SK-N-SH (cell line): ENCODE measurements around the gene SSTR5. TPM values are rescaled to one million over a fixed set of nuclear protein-coding genes. Genes with fewer than 3 reads are reported as not detected.
A peak's percentile ranks its signal among the peaks of the same experiment; 100 is the strongest.

Experiments used
- CTCF ChIA-PET: fragments of 300-600, 350-600 bp; formaldehyde crosslinking; extraction: SDS; loops from one replicate; lab custom pipeline; 2021; lab: Yijun Ruan, JAX
- POLR2A ChIA-PET: fragments of 350-600 bp; sonication (Branson Sonifier 250); formaldehyde crosslinking; extraction: SDS; loops from one replicate; lab custom pipeline; 2020; ENCODE audit warnings: antibody characterized with exemption, inconsistent platforms; lab: Yijun Ruan, JAX
- DNase-seq: peaks from one replicate; pipeline ENCODE4 v3.0.0; 2012
- H2AFZ ChIP-seq: fragments of 200-600 bp; sonication (generic); 2 replicates; pipeline ENCODE4 v1.8.1; 2016; ENCODE audit warnings: antibody characterized with exemption, mild to moderate bottlenecking, low read depth
- H3F3A ChIP-seq: fragments of 200-600 bp; sonication (generic); replicated peaks from 2 replicates; pipeline ENCODE3; 2016; ENCODE audit warnings: antibody characterized with exemption, mild to moderate bottlenecking; ENCODE audit not compliant: insufficient read depth
- H3K27ac ChIP-seq, 2 experiments: fragments of 200-500 bp in 1 of 2; fragments of 200-600 bp in 1 of 2; sonication (Bioruptor generic) in 1 of 2; sonication (generic), shearing (Covaris generic) in 1 of 2; 2 replicates each; pipeline versions ENCODE4 v1.5.1 to v1.6.1; 2014 to 2016; ENCODE audit warnings: low read depth in 2 of 2, inconsistent platforms in 1 of 2, low read length in 1 of 2, mild to moderate bottlenecking in 1 of 2, mixed read lengths in 1 of 2
- H3K27me3 ChIP-seq: fragments of 200-600 bp; sonication (generic), shearing (Covaris generic); 2 replicates; pipeline ENCODE4 v1.6.1; 2016; ENCODE audit warnings: mixed run types; ENCODE audit not compliant: insufficient read depth
- H3K36me3 ChIP-seq, 2 experiments: fragments of 200-500 bp in 1 of 2; fragments of 200-600 bp in 1 of 2; sonication (Bioruptor generic) in 1 of 2; sonication (generic) in 1 of 2; replicated peaks in 1 of 2; 2 replicates each; pipeline versions ENCODE3 to v1.5.1; 2014 to 2016; ENCODE audit warnings: low read length in 1 of 2, mild to moderate bottlenecking in 1 of 2; ENCODE audit not compliant: insufficient read depth in 2 of 2, control insufficient read depth in 1 of 2
- H3K4me1 ChIP-seq, 2 experiments: fragments of 200-500 bp in 1 of 2; fragments of 200-600 bp in 1 of 2; sonication (Bioruptor generic) in 1 of 2; sonication (generic), shearing (Covaris generic) in 1 of 2; 2 replicates each; pipeline versions ENCODE4 v1.5.1 to v1.6.1; 2014 to 2016; ENCODE audit warnings: low read depth in 1 of 2, low read length in 1 of 2, mixed run types in 1 of 2; ENCODE audit not compliant: insufficient read depth in 2 of 2, control insufficient read depth in 1 of 2
- H3K4me2 ChIP-seq: fragments of 200-600 bp; sonication (generic), shearing (Covaris generic); 2 replicates; pipeline ENCODE4 v1.6.1; 2017; ENCODE audit warnings: mixed run types
- H3K4me3 ChIP-seq, 2 experiments: fragments of 200-500 bp in 1 of 2; fragments of 200-600 bp in 1 of 2; sonication (Bioruptor generic) in 1 of 2; sonication (generic), shearing (Covaris generic) in 1 of 2; 2 replicates each; pipeline versions ENCODE4 v1.5.1 to v1.8.1; 2014 to 2016; ENCODE audit warnings: low read depth in 2 of 2, inconsistent platforms in 1 of 2, low read length in 1 of 2, mild to moderate bottlenecking in 1 of 2, mixed read lengths in 1 of 2, moderate library complexity in 1 of 2
- H3K79me2 ChIP-seq: fragments of 200-600 bp; sonication (generic); 2 replicates; pipeline ENCODE4 v1.8.1; 2017; ENCODE audit warnings: mild to moderate bottlenecking; ENCODE audit not compliant: insufficient read depth
- H3K9ac ChIP-seq: fragments of 200-600 bp; sonication (generic); 2 replicates; pipeline ENCODE4 v1.6.1; 2017; ENCODE audit warnings: mixed run types
- H3K9me2 ChIP-seq: fragments of 200-600 bp; sonication (generic); 2 replicates; pipeline ENCODE4 v1.6.1; 2017; ENCODE audit warnings: mixed run types
- H3K9me3 ChIP-seq: fragments of 200-600 bp; sonication (generic); 2 replicates; pipeline ENCODE4 v1.6.1; 2017; ENCODE audit warnings: mixed run types, mild to moderate bottlenecking, moderate library complexity
- H4K20me1 ChIP-seq: fragments of 200-600 bp; sonication (generic); 2 replicates; pipeline ENCODE4 v1.6.1; 2017; ENCODE audit warnings: mild to moderate bottlenecking, mixed run types; ENCODE audit not compliant: insufficient read depth
- CHD2 ChIP-seq: fragments of 150-350 bp; IDR thresholded peaks from 2 replicates; pipeline ENCODE4 v1.6.1; 2018; ENCODE audit warnings: low read length; ENCODE audit not compliant: partially characterized antibody
- EP300 ChIP-seq, 2 experiments: IDR thresholded peaks; 2 replicates each; pipeline versions ENCODE4 v1.4.0 to v1.6.1; 2012; ENCODE audit warnings: borderline replicate concordance in 1 of 2, low read depth in 1 of 2, low read length in 1 of 2
- EZH2phosphoT487 ChIP-seq: fragments of 200-600 bp; sonication (generic); IDR thresholded peaks from 2 replicates; pipeline ENCODE4 v1.6.1; 2017; ENCODE audit warnings: low read depth, mixed run types, mild to moderate bottlenecking, antibody characterized with exemption, moderate library complexity, borderline replicate concordance
- FOXJ3 ChIP-seq: sonication (generic); formaldehyde crosslinking; IDR thresholded peaks from 2 replicates; pipeline ENCODE4 v1.5.1; 2020; ENCODE audit warnings: mild to moderate bottlenecking, missing genetic modification reagents
- JUND ChIP-seq: IDR thresholded peaks from 2 replicates; pipeline ENCODE4 v1.4.0; 2012
- MEF2A ChIP-seq: IDR thresholded peaks from 2 replicates; pipeline ENCODE4 v1.4.0; 2012; ENCODE audit warnings: low read depth, borderline replicate concordance
- MXI1 ChIP-seq: IDR thresholded peaks from 2 replicates; pipeline ENCODE4 v1.6.1; 2012; ENCODE audit warnings: mild to moderate bottlenecking, low read depth, low read length, improper control_type of control experiment
- NRF1 ChIP-seq: IDR thresholded peaks from 2 replicates; pipeline ENCODE4 v1.6.1; 2012; ENCODE audit warnings: low read depth, mild to moderate bottlenecking, low read length
- POLR2AphosphoS5 ChIP-seq: IDR thresholded peaks from 2 replicates; pipeline ENCODE4 v1.6.1; 2012; ENCODE audit warnings: low read depth, low read length
- RCOR1 ChIP-seq: fragments of 150-350 bp; IDR thresholded peaks from 2 replicates; pipeline ENCODE4 v1.6.1; 2017; ENCODE audit warnings: antibody characterized with exemption, low read length
- RXRA ChIP-seq: IDR thresholded peaks from 2 replicates; pipeline ENCODE4 v1.4.0; 2012; ENCODE audit warnings: low read depth, mild to moderate bottlenecking, borderline replicate concordance
- SMC3 ChIP-seq: IDR thresholded peaks from 2 replicates; pipeline ENCODE4 v1.6.1; 2012; ENCODE audit warnings: low read depth, low read length, improper control_type of control experiment
- TEAD4 ChIP-seq: IDR thresholded peaks from 2 replicates; pipeline ENCODE4 v1.4.0; 2012; ENCODE audit warnings: mild to moderate bottlenecking, borderline replicate concordance; ENCODE audit not compliant: insufficient read depth
- WGBS: methylation state at CpG from one replicate; pipeline ENCODE4 v1.1.6; 2017; ENCODE audit warnings: low lambda C conversion rate; 5-methylcytosine and 5-hydroxymethylcytosine counted together
- polyA plus RNA-seq, 3 experiments: library from polyadenylated mRNA; depleted of rRNA; stranded (reverse); fragments of >200 nt; gene quantifications; 2 replicates each; pipeline ENCODE4 v1.2.3, GENCODE V29; 2012
- TF ChIP-seq, protein P1 (sequence below): fragments of 150-350 bp; IDR thresholded peaks from 2 replicates; pipeline ENCODE4 v1.6.1; 2017; ENCODE audit warnings: antibody characterized with exemption, low read length, low read depth, borderline replicate concordance
- TF ChIP-seq, protein P2 (sequence below): IDR thresholded peaks from 2 replicates; pipeline ENCODE4 v1.4.0; 2012; ENCODE audit warnings: low read depth

Gene SSTR5
- polyA plus RNA-seq, 1 of the 3 experiments (the other 2 are of a cell fraction): not detected

DNA sequence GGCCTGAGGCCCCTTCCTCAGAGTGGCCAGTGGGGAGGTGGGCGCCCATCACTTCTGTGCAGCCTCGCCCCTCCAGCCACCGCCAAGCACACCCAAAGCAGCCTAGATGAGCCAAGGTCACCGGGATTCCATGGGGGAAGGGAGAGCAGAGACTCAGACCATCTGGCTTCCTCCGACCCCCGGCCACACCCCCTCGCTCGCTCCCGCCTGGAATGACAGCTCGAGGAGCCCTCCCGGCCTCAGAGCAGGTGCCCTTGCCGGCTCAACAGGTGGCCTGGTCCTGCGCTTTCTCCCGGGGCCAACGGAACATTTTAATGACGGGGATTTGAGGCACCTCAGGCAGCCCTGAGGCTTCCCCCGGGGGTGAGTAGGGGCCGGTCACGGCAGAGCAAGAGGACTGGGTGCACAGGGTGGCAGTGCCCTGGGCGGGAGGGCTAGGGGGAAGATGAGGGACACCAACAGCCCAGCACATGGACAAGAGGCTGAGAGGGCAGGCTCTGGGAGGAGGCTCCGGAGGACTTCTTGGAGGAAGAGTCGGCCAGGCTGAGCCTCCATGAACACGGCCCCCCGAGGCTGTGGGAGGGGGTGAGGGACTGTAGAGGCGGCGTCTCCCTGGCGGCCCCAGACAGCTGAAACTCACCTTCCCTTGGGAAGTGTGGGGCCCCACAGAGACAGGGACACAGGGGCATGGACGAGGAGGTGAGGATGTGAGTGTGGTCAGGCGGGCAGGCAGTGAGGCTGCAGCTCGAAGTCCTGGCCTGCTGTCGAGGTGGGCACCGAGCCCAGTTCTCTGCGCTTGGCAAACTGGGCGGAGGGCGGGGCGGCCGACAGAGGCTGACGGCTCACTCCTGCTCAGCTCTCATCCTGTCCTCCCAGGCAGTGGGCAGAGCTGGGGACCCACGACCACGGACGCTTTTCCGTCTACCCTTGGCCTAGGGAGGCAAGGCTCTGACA lies 36.0 kb downstream of the SSTR5 start:
- Histone ChIP-seq H3K36me3 (no peaks in the 10 kb centered on the region), H2AFZ (no peak overlapping the region), H3K27me3 (peaks cover 92% of the 10 kb centered on the region), H3F3A (no peaks in the 10 kb centered on the region), H3K9me3 (no peaks in the 10 kb centered on the region), H3K4me3 (no peak overlapping the region), H3K79me2 (no peaks in the 10 kb centered on the region), H3K4me2 (no peak overlapping the region), H3K9me2 (no peaks in the 10 kb centered on the region), H3K4me1 (no peaks in the 10 kb centered on the region), H4K20me1 (peaks cover 12% of the 10 kb centered on the region), H3K27ac (no peak overlapping the region), H3K9ac (no peak overlapping the region)
- DNase-seq: no peak
- 9% methylated on average over 25 of the region's 42 CpGs for WGBS
- POLR2A ChIA-PET: no interaction called here
- CTCF ChIA-PET: interaction anchor here (1.2 to 1.6 kb wide), 4 partner anchors 9 to 18 kb away, joined by 3 to 8 read pairs (median 4); partner anchors contain the start of gene C1QTNF8
- no peak for TF ChIP-seq CHD2
- no peak for TF ChIP-seq SMC3
- TF ChIP-seq RCOR1: no peak
- TF ChIP-seq MXI1: no peak
- TF ChIP-seq EZH2phosphoT487: 0 out of 2 replicates have a peak, but pooled peaks have one; percentile 13

DNA sequence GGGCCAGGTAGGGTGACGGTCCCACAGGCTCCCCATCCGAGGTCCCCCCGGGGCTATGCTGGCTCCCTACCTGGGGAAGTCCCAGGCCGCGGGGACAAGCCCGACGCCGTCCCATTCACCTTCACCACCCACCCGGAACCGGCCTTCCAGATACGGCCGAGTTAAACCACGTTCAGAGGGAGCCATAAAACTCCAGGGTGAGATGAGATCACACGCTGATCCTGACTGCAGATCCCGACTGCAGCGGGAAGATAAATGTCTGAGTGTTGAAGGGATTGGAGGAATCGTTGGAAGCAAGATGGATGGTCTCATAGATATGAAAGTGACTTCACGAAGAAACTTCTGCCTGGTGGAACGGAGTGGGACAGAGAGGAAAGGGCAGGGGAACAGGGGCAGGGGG lies 37.1 kb downstream of the SSTR5 start:
- CTCF ChIA-PET: interaction anchor here (1.6 kb wide), 1 partner anchor 14 kb away, joined by 3 read pairs; the partner anchor contains the start of gene C1QTNF8
- no peaks in the 10 kb centered on the region for H3K9me3 ChIP-seq

More for the DNA sequence above, 37.1 kb downstream of the SSTR5 start:
- 31% methylated on average over 16 of the region's 19 CpGs for WGBS
- no peak overlapping the region for H2AFZ ChIP-seq
- TF ChIP-seq NRF1 (no peak), TEAD4 (no peak), JUND (no peak), RCOR1 (no peak), FOXJ3 (CRISPR knock-in tag) (no peak), POLR2AphosphoS5 (no peak), EP300 (IDR thresholded peaks at IDR 0.05; ENCODE audit: borderline replicate concordance in 1 of 2, low read depth in 1 of 2, low read length in 1 of 2) (no peak), RXRA (no peak), MEF2A (no peak)
- TF ChIP-seq, protein P1, sequence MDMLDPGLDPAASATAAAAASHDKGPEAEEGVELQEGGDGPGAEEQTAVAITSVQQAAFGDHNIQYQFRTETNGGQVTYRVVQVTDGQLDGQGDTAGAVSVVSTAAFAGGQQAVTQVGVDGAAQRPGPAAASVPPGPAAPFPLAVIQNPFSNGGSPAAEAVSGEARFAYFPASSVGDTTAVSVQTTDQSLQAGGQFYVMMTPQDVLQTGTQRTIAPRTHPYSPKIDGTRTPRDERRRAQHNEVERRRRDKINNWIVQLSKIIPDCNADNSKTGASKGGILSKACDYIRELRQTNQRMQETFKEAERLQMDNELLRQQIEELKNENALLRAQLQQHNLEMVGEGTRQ: no peak
- TF ChIP-seq, protein P2, sequence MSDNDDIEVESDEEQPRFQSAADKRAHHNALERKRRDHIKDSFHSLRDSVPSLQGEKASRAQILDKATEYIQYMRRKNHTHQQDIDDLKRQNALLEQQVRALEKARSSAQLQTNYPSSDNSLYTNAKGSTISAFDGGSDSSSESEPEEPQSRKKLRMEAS: no peak
- H3K4me3 ChIP-seq: no peak overlapping the region
- no peak overlapping the region for H3K9ac ChIP-seq
- H3K27me3 ChIP-seq: peaks cover 81% of the 10 kb centered on the region
- H3K4me1 ChIP-seq: no peaks in the 10 kb centered on the region
- H3K36me3 ChIP-seq: no peaks in the 10 kb centered on the region
- 0 out of 2 replicates have a peak, but pooled peaks cover 7% of the 10 kb centered on the region for H4K20me1 ChIP-seq
- POLR2A ChIA-PET: no interaction called here
- no peak overlapping the region for H3K4me2 ChIP-seq
- no peaks in the 10 kb centered on the region for H3K9me2 ChIP-seq
- no peaks in the 10 kb centered on the region for H3F3A ChIP-seq
- no peak for DNase-seq
- H3K27ac ChIP-seq: no peak overlapping the region
- no peaks in the 10 kb centered on the region for H3K79me2 ChIP-seq
